Prostate gland (tissue), 2 donors: ENCODE measurements around the gene PTTG1. TPM values are rescaled to one million over a fixed set of nuclear protein-coding genes. Genes with fewer than 3 reads are reported as not detected.

Experiments
- DNase-seq: peaks from one replicate; pipeline ENCODE4 v3.0.0-alpha.2; 2019; ENCODE audit warnings: low spot score
- H3K27ac ChIP-seq, 2 donors: fragments of 200-600 bp; sonication (generic); 2 replicates each; pipeline ENCODE4 v1.5.1; 2017 to 2019
- H3K27me3 ChIP-seq: fragments of 200-600 bp; sonication (generic); replicated peaks from 2 replicates; pipeline ENCODE4 v1.5.1; 2019; ENCODE audit not compliant: insufficient read depth
- H3K36me3 ChIP-seq, 2 donors: fragments of 200-600 bp; sonication (generic); 1 replicate in 1 of 2; 2 replicates in 1 of 2; pipeline versions ENCODE4 v1.5.1 to v1.8.1; 2017 to 2019
- H3K4me1 ChIP-seq: fragments of 200-600 bp; sonication (generic); replicated peaks from 2 replicates; pipeline ENCODE4 v1.5.1; 2019
- H3K4me3 ChIP-seq, 2 donors: fragments of 200-600 bp; sonication (generic); 2 replicates each; pipeline ENCODE4 v1.5.1; 2017 to 2019
- H3K9me3 ChIP-seq: fragments of 200-600 bp; sonication (generic); 2 replicates; pipeline ENCODE4 v1.5.1; 2017
- CTCF ChIP-seq, 4 experiments: fragments of 200-600 bp in 2 of 4; fragments of 450-650 bp in 2 of 4; sonication (generic) in 2 of 4; IDR thresholded peaks; 1 replicate in 3 of 4; 2 replicates in 1 of 4; pipeline ENCODE4 v1.5.1; 2016 to 2019; ENCODE audit warnings: antibody characterized with exemption in 4 of 4, mild to moderate bottlenecking in 2 of 4, moderate library complexity in 2 of 4
- POLR2A ChIP-seq: fragments of 450-650 bp; IDR thresholded peaks from one replicate; pipeline ENCODE4 v1.6.1; 2016; ENCODE audit warnings: antibody characterized with exemption, mild to moderate bottlenecking
- POLR2AphosphoS5 ChIP-seq: sonication (generic); formaldehyde crosslinking; IDR thresholded peaks from one replicate; pipeline ENCODE4 v1.6.1; 2017; ENCODE audit warnings: antibody characterized with exemption
- WGBS: methylation state at CpG from one replicate; pipeline ENCODE4 v1.1.5; 2018; 5-methylcytosine and 5-hydroxymethylcytosine counted together
- intact Hi-C: fragments of 100-400 bp; cut with DNase I; formaldehyde crosslinking; loops from one replicate; pipeline ENCODE4 v1.14.2; 2022
- total RNA-seq, 2 donors: library from RNA; depleted of rRNA; stranded (reverse); fragments of >200 nt; gene quantifications; one replicate each; pipeline ENCODE4 v1.1.0, GENCODE V29; 2016

PTTG1 gene
- total RNA-seq, 2 donors from 2014 or later, result 4.3 to 44.9 TPM

- H3K36me3 ChIP-seq, result peaks cover 2 to 4% of the 10 kb centered on the region in 2 donors
- TF ChIP-seq POLR2AphosphoS5, result no peak
- no peak for TF ChIP-seq POLR2A
- TF ChIP-seq CTCF (IDR thresholded peaks at IDR 0.05), result no peak
- no peak for DNase-seq
- intact Hi-C loops, result no loop called here
- no peaks in the 10 kb centered on the region for H3K9me3 ChIP-seq
- no peaks in the 10 kb centered on the region for H3K27me3 ChIP-seq
- peak overlapping the region in 1 of 2 donors; percentile 54 for H3K4me3 ChIP-seq
- no peaks in the 10 kb centered on the region for H3K4me1 ChIP-seq
- H3K27ac ChIP-seq, result no peak overlapping the region
- WGBS, result 31% methylated on average over 4 of the region's 4 CpGs
Observed at GRCh38 chr5:160398806-160399205, 22.8 kb upstream of the PTTG1 start.

GRCh38 chr5:160399402-160400353 lies 22.0 kb upstream of the PTTG1 start, which contains the start of gene FAM200C:
Gene FAM200C, minus strand, starts transcription at chr5:160400054. Its CDS starts 4,564 bp downstream, at chr5:160395490.
- H3K4me3 ChIP-seq, result peak within 1 kb of the TSS; percentile 54 to 60
- under 1% methylated on average over 33 of the region's 41 CpGs for WGBS
- no peaks in the 10 kb centered on the region for H3K4me1 ChIP-seq
- H3K9me3 ChIP-seq, result no peaks in the 10 kb centered on the region
- intact Hi-C loops, result loop anchor here (2.0 kb wide), 1 partner anchor 19 kb away; the partner anchor contains the start of gene SLU7
- H3K27me3 ChIP-seq, result no peaks in the 10 kb centered on the region
- peaks cover 10 to 11% of the 10 kb centered on the region in 2 donors for H3K36me3 ChIP-seq
- TF ChIP-seq POLR2A, result peak; percentile 91
- peak; percentile 97 for TF ChIP-seq POLR2AphosphoS5
- no peak for TF ChIP-seq CTCF (IDR thresholded peaks at IDR 0.05)
- peak within 1 kb of the TSS; percentile 81 to 83 for H3K27ac ChIP-seq
- DNase-seq, result peak; percentile 86

- Histone ChIP-seq H3K27ac (peak within 1 kb of the TSS; percentile 86 to 88), H3K27me3 (no peaks in the 10 kb centered on the region), H3K4me3 (peak within 1 kb of the TSS; percentile 75 to 89), H3K4me1 (peaks cover 2% of the 10 kb centered on the region), H3K9me3 (no peaks in the 10 kb centered on the region), H3K36me3 (no peaks in the 10 kb centered on the region)
- TF ChIP-seq CTCF (IDR thresholded peaks at IDR 0.05) (no peak), POLR2AphosphoS5 (peak; percentile 98), POLR2A (peak; percentile 67)
- intact Hi-C loops, result loop anchor here (2.0 kb wide), 1 partner anchor 18 kb away; the partner anchor contains the start of gene FAM200C
- WGBS, result under 1% methylated on average over 48 of the region's 48 CpGs
- DNase-seq, result peak; percentile 92
Observed at GRCh38 chr5:160418561-160419457, 2.8 kb upstream of the PTTG1 start, which contains the start of gene SLU7. Gene SLU7, minus strand, starts transcription at chr5:160419081. Its CDS starts 3,787 bp downstream, at chr5:160415294.

- Histone ChIP-seq H3K27ac (peak overlapping the region; percentile 86 to 88), H3K4me3 (peak overlapping the region; percentile 75 to 89), H3K9me3 (no peaks in the 10 kb centered on the region), H3K4me1 (peaks cover 2% of the 10 kb centered on the region), H3K27me3 (no peaks in the 10 kb centered on the region), H3K36me3 (no peaks in the 10 kb centered on the region)
- 41% methylated on average over 11 of the region's 11 CpGs for WGBS
- TF ChIP-seq POLR2A (no peak), CTCF (IDR thresholded peaks at IDR 0.05) (no peak), POLR2AphosphoS5 (no peak)
- intact Hi-C loops, result loop anchor here (2.0 kb wide), 1 partner anchor 19 kb away; the partner anchor contains the start of gene FAM200C
- DNase-seq, result no peak
Observed at GRCh38 chr5:160419458-160420330, 2.0 kb upstream of the PTTG1 start.
